GM18502 (cell line): Measurements from ENCODE around the gene RAB11A.
"Not testable (repeated sequence)": the region's sequence is repeated elsewhere in the genome, so short reads cannot be mapped to it uniquely, and the experiment has no call there.

Source experiments
- ATAC-seq: cut with Tn5 transposase; IDR thresholded peaks from one replicate; pipeline ENCODE4 v1.9.1; 2021; ENCODE audit warnings: mild to moderate bottlenecking; ENCODE audit not compliant: unreplicated experiment, poor library complexity

The RAB11A gene

DNA sequence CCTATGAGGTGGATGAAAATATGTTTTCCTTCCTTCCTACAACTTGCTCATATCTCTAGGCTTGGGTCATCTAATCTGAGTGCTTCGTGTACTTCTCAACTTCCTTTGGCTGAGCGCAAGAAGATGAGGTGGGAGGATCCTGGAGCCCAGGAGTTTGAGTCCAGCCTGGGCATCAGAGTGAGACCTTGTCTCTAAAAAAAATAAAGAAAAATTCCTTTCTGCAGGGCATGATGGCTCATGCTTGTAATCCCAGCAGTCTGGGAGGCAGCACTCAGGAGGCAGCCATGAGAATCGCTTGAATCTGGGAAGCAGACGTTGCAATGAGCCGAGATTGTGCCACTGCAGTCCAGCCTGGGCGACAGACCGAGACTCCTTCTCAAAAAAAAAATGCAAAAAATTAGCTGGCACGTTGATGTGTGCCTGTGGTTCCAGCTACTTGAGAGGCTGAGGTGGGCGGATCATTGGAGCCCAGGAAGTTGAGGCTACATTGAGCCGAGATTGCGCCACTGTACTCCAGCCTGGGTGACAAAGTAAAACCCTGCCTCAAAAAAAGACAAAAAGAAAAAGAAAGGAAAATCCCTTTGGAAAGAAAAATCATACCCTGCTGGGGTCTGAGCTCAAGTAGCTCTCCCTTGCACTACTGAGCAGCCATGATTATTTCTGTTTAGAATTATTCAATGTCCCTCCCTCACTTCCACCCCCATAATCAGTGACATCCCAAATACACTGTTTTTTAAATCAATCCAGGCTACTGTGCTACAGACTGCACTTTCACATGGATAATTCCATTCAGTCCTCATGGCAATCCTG lies 28.0 kb upstream of the RAB11A start:
- ATAC-seq, result no peak

- ATAC-seq, result no peak
These were observed 23.3 kb upstream of the RAB11A start for GRCh38 chr15:65845826-65846519.

GRCh38 chr15:65847989-65848388 lies 21.3 kb upstream of the RAB11A start:
- no peak for ATAC-seq

GRCh38 chr15:65851981-65852380 lies 17.3 kb upstream of the RAB11A start:
- ATAC-seq, result no peak

- ATAC-seq, result no peak
These were observed 12.4 kb upstream of the RAB11A start for GRCh38 chr15:65856821-65857455.

DNA sequence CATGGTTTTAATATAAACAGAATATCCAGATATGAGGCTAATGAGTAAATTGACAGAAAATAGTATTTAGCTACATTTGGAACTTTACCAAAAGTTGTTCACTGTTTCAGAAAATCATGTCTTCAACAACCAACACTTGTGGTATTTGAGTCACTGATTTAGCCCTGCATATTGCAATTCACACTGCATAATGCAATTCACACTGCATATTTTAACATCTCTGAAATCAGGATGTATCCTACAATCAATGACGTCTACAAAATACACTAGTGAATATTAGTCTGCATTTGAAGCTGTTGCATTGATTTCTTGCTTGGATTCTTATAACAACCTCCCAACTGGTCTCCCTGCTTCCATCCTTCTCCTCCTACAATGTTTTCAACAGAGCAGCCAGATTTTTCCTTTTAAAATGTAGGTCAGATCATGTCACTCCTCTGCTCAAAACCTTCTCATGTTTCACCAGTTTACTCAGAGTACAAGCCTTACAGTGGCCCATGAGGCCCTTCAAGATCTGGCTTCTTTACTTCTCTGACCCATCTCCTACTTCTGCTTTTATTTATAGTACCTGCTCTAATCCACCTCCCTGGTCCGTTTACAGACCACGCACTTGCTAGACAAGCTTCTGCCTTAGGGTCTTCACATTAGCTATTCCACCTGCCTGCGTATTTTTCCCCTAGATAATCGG lies 11.4 kb upstream of the RAB11A start:
- ATAC-seq, result no peak

DNA sequence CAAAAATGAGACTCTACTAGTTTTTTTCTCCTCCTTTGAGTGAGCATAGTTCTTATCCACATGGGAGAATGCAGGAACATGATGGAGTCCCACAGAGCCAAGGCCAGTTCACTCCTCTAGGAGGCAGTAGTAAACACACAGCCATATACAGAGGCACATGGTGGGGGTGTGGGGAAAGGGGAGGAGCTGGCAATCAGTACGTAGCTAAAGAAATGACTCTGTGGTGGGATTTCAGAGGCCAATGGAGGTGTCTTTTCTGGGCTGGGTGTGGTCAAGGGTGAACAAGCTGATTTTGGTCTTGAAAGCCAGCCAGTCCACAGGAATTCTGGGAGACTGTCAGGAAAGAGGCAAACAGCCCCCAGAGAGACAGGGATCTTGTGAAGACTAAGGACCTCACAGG lies 6.6 kb upstream of the RAB11A start:
- ATAC-seq, result peak; percentile 74

DNA sequence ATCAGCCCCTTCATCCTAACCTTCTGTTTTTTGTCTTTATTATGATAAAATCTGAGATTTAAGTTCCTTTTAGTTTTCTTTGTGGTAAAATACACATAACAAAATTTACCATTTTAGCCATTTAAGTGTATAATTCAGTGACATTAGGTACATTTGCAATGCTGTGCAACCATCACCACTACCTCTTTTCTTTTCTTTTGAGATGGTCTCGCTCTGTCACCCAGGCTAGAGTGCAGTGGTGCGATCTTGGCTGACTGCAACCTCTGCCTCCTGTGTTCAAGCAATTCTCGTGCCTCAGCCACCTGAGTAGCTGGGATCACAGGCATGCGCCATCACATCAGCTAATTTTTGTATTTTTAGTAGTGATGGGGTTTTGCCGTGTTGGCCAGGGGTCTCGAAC lies 6.2 kb upstream of the RAB11A start:
- no peak for ATAC-seq

- ATAC-seq, result no peak
These were observed 2.0 kb upstream of the RAB11A start for GRCh38 chr15:65867244-65867643.

- not testable (repeated sequence) for ATAC-seq
These were observed 1.4 kb upstream of the RAB11A start for GRCh38 chr15:65867933-65868332.

- ATAC-seq, result no peak
These were observed 655 bp upstream of the RAB11A start for GRCh38 chr15:65868546-65869125.

- ATAC-seq, result no peak
These were observed 922 bp downstream of the RAB11A start for GRCh38 chr15:65869954-65870871.

DNA sequence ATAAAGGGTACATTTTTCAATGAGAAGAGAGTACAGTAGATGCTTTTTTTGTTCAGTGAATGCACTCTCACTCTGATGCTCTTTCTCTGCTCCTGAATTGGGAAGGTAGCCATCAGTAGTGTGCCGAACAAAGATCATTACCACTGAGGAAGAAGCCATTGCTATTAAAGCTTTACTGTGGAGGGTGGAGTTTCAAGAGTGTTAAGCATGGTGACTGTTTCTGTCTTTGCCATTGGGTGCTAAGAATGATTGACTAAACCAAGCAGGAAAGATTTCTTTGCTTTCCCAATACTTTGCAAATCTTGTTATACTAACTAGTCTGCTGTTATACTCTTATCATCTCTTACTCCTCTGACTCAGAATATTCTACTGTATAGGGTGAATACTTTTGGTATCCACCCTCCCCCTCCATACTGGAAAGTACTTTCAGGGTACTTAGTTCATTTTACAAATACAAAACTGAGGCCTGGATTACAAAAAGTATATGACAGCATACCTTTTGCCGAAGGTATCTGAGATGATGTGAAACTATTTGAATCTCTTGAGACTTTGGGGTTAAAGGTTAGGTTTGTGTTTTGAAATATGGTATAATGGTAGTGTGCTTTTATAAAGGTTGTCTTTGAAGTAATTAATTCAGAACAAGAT lies 1.7 kb downstream of the RAB11A start:
- no peak for ATAC-seq

- not testable (repeated sequence) for ATAC-seq
These were observed 2.6 kb downstream of the RAB11A start for GRCh38 chr15:65871886-65872285.

GRCh38 chr15:65872596-65872995 lies 3.3 kb downstream of the RAB11A start:
- not testable (repeated sequence) for ATAC-seq

DNA sequence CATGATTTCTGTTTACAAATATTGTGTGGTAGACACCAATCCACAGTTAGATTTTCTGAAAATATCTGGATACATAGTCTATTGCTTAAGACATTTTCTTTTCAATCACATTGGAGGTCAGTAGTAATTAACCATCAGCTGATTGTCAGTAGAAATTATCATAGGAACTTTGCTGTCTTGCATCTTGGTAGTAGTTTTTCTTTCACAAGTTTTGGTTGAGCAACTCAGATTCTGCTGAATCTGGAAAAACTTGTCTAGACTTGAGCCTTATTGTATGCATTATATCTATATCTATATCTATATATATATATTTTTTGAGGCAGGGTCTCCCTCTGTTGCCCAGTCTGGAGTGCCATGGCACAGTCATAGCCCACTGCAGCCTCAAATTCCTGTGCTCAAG lies 4.0 kb downstream of the RAB11A start:
- ATAC-seq, result no peak

DNA sequence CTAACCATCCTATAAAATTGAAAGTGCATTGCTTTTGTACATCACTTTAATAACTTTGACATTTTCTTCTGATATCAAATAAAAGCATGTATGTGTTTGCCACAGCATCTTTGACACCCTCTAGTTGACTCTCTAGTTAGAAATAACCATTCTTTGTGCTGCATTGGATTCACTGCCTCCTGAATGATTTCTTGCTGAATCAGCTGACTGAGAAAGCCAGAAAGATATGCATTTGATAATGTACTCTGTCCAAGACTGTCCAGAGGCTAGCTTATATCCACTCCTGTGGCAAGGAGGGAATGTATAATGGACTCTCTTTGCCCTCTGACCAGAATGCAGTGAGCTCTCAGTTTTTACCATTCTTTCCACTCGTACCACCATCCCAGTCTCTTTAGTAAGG lies 6.2 kb downstream of the RAB11A start:
- no peak for ATAC-seq

DNA sequence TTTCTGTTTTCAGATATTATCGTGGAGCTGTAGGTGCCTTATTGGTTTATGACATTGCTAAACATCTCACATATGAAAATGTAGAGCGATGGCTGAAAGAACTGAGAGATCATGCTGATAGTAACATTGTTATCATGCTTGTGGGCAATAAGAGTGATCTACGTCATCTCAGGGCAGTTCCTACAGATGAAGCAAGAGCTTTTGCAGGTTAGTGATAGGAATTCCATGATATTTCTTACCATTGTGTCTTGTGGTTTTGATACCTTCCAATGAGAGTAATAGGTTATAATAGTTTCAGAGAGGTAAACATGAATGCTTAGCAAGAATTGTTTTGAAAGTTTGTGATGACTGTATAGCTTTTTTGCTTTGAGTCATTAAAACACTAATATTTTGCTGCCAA lies 8.5 kb downstream of the RAB11A start:
- ATAC-seq, result no peak
